Vagina (tissue), 2 donors: ENCODE data around the gene CSPG4.

ENCODE experiments used
- CTCF ChIP-seq, 3 experiments: fragments of 450-650 bp in 2 of 3; fragments of 200-600 bp in 1 of 3; sonication (generic) in 1 of 3; IDR thresholded peaks; one replicate each; pipeline ENCODE4 v1.5.1; 2017 to 2019; ENCODE audit warnings: antibody characterized with exemption in 3 of 3, mild to moderate bottlenecking in 2 of 3, moderate library complexity in 2 of 3
- POLR2A ChIP-seq, 2 donors: fragments of 450-650 bp; IDR thresholded peaks; one replicate each; pipeline ENCODE4 v1.6.1; 2017; ENCODE audit warnings: antibody characterized with exemption in 2 of 2, mild to moderate bottlenecking in 2 of 2, moderate library complexity in 2 of 2

GRCh38 chr15:75745305-75745704 lies 32.7 kb upstream of the CSPG4 start:
- TF ChIP-seq CTCF (IDR thresholded peaks at IDR 0.05): no peak
- TF ChIP-seq POLR2A (IDR thresholded peaks at IDR 0.05): no peak
